Ishikawa (cell line): ENCODE data around the gene SLAMF1.

Experiments
- CEBPB ChIP-seq: IDR thresholded peaks from 2 replicates; pipeline ENCODE4 v1.6.1; 2012
- CREB1 ChIP-seq: IDR thresholded peaks from 2 replicates; pipeline ENCODE4 v1.6.1; 2012; ENCODE audit warnings: low read depth
- EGR1 ChIP-seq: IDR thresholded peaks from 2 replicates; pipeline ENCODE4 v1.6.1; 2012
- EP300 ChIP-seq: IDR thresholded peaks from 2 replicates; pipeline ENCODE4 v1.6.1; 2012; ENCODE audit warnings: borderline replicate concordance
- FOXM1 ChIP-seq: IDR thresholded peaks from 2 replicates; pipeline ENCODE4 v1.6.1; 2012; ENCODE audit warnings: low read depth, borderline replicate concordance
- MAX ChIP-seq: IDR thresholded peaks from 2 replicates; pipeline ENCODE4 v1.6.1; 2012
- NFIC ChIP-seq: IDR thresholded peaks from 2 replicates; pipeline ENCODE4 v1.6.1; 2012
- RAD21 ChIP-seq: IDR thresholded peaks from 2 replicates; pipeline ENCODE4 v1.6.1; 2012; ENCODE audit warnings: low read depth
- TAF1 ChIP-seq: IDR thresholded peaks from 2 replicates; pipeline ENCODE4 v1.6.1; 2012; ENCODE audit warnings: low read depth, mild to moderate bottlenecking
- TCF12 ChIP-seq: IDR thresholded peaks from 2 replicates; pipeline ENCODE4 v1.6.1; 2012; ENCODE audit warnings: low read depth
- TEAD4 ChIP-seq: IDR thresholded peaks from 2 replicates; pipeline ENCODE4 v1.6.1; 2012
- USF1 ChIP-seq: IDR thresholded peaks from 2 replicates; pipeline ENCODE4 v1.6.1; 2012
- YY1 ChIP-seq: IDR thresholded peaks from 2 replicates; pipeline ENCODE4 v1.6.1; 2012; ENCODE audit warnings: low read depth
- ZBTB7A ChIP-seq: IDR thresholded peaks from 2 replicates; pipeline ENCODE4 v1.6.1; 2012; ENCODE audit warnings: low read depth
- TF ChIP-seq, protein P1 (sequence below): IDR thresholded peaks from 2 replicates; pipeline ENCODE4 v1.6.1; 2012; ENCODE audit warnings: low read depth, mild to moderate bottlenecking

The SLAMF1 gene

GRCh38 chr1:160577671-160578070, 69.2 kb downstream of the SLAMF1 start:
- TF ChIP-seq USF1 (no peak), CEBPB (no peak), CREB1 (no peak), NFIC (no peak), MAX (no peak), TEAD4 (no peak), EGR1 (no peak), RAD21 (no peak), YY1 (no peak), TAF1 (no peak), EP300 (no peak), ZBTB7A (no peak), FOXM1 (no peak), TCF12 (no peak)
- TF ChIP-seq, protein P1, sequence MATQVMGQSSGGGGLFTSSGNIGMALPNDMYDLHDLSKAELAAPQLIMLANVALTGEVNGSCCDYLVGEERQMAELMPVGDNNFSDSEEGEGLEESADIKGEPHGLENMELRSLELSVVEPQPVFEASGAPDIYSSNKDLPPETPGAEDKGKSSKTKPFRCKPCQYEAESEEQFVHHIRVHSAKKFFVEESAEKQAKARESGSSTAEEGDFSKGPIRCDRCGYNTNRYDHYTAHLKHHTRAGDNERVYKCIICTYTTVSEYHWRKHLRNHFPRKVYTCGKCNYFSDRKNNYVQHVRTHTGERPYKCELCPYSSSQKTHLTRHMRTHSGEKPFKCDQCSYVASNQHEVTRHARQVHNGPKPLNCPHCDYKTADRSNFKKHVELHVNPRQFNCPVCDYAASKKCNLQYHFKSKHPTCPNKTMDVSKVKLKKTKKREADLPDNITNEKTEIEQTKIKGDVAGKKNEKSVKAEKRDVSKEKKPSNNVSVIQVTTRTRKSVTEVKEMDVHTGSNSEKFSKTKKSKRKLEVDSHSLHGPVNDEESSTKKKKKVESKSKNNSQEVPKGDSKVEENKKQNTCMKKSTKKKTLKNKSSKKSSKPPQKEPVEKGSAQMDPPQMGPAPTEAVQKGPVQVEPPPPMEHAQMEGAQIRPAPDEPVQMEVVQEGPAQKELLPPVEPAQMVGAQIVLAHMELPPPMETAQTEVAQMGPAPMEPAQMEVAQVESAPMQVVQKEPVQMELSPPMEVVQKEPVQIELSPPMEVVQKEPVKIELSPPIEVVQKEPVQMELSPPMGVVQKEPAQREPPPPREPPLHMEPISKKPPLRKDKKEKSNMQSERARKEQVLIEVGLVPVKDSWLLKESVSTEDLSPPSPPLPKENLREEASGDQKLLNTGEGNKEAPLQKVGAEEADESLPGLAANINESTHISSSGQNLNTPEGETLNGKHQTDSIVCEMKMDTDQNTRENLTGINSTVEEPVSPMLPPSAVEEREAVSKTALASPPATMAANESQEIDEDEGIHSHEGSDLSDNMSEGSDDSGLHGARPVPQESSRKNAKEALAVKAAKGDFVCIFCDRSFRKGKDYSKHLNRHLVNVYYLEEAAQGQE, result no peak

DNA sequence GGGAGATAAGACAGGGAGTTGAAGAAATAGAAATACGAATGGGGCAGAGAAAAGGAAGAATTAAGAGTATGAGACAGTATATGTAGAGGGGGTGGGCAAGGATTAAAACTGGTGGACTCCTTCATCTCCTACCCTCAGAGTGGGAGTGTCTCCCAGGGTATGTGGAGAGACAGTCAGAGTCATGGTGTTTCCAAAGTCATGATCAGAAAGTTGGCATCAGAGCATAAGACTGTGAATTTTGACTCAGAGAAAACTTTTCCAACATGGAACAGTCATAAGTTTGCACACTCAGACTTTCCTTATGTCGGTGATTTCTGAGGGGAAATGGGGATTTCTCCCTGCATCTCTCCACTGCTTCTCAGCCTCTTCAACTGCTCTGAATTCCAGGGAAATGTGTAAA, 70.0 kb downstream of the SLAMF1 start:
- TF ChIP-seq, protein P1, result no peak
- TF ChIP-seq NFIC, result no peak
- TF ChIP-seq TAF1, result no peak
- TF ChIP-seq FOXM1, result no peak
- TF ChIP-seq CEBPB, result no peak

DNA sequence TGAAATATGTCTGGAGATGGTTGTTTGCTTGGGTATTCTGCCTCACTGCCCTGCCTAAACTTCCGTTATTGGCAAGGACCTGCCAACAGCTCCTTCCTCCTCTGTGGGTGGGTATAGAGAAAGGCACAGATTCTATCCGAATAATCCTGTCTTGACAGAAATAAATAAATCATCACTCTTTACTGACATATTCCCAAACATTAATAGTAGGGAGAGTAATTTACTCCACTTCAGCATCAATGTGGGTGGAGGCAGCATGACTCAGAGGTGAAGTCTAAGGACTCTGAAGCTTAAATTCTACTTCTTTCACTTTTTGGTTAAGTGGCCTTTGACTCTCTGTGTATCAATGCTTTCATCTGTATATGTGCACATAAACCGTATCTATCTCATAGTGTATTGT, 70.5 kb downstream of the SLAMF1 start:
- TF ChIP-seq USF1 (no peak), TCF12 (no peak), ZBTB7A (no peak)
- TF ChIP-seq, protein P1, result no peak

- no peak for TF ChIP-seq RAD21
- TF ChIP-seq USF1, result no peak
- TF ChIP-seq FOXM1, result no peak
- no peak for TF ChIP-seq YY1
- TF ChIP-seq TAF1, result no peak
- no peak for TF ChIP-seq CEBPB
- TF ChIP-seq TCF12, result no peak
- TF ChIP-seq, protein P1, result no peak
- no peak for TF ChIP-seq ZBTB7A
These were observed 71.7 kb downstream of the SLAMF1 start for GRCh38 chr1:160575112-160575664.
